Suprapubic skin (tissue), 4 donors: ENCODE results near the gene FRMD8. TPM values are rescaled to one million over a fixed set of nuclear protein-coding genes. Genes with fewer than 3 reads are reported as not detected.

Source experiments
- DNase-seq, 2 donors: peaks; one replicate each; pipeline ENCODE4 v3.0.0-alpha.2; 2019; ENCODE audit warnings: low spot score in 2 of 2
- H3K27ac ChIP-seq: fragments of 200-600 bp; sonication (generic); one replicate; pipeline ENCODE4 v1.5.1; 2019
- H3K27me3 ChIP-seq: fragments of 200-600 bp; sonication (generic); one replicate; pipeline ENCODE4 v1.5.1; 2019
- H3K36me3 ChIP-seq: fragments of 200-600 bp; sonication (generic); one replicate; pipeline ENCODE4 v1.5.1; 2019
- H3K4me1 ChIP-seq: fragments of 200-600 bp; sonication (generic); one replicate; pipeline ENCODE4 v1.5.1; 2019
- H3K4me3 ChIP-seq: fragments of 200-600 bp; sonication (generic); one replicate; pipeline ENCODE4 v1.5.1; 2019; ENCODE audit warnings: mild to moderate bottlenecking
- H3K9me3 ChIP-seq: fragments of 200-600 bp; sonication (generic); one replicate; pipeline ENCODE4 v1.5.1; 2019
- CTCF ChIP-seq, 2 donors: fragments of 200-600 bp in 1 of 2; fragments of 450-650 bp in 1 of 2; sonication (generic) in 1 of 2; IDR thresholded peaks; one replicate each; pipeline ENCODE4 v1.5.1; 2016 to 2019; ENCODE audit warnings: antibody characterized with exemption in 2 of 2, mild to moderate bottlenecking in 1 of 2, moderate library complexity in 1 of 2
- EP300 ChIP-seq: sonication (generic); formaldehyde crosslinking; IDR thresholded peaks from one replicate; pipeline ENCODE4 v1.6.1; 2017; ENCODE audit warnings: antibody characterized with exemption
- POLR2A ChIP-seq, 2 donors: fragments of 450-650 bp; IDR thresholded peaks; one replicate each; pipeline ENCODE4 v1.6.1; 2017; ENCODE audit warnings: antibody characterized with exemption in 2 of 2, mild to moderate bottlenecking in 2 of 2, moderate library complexity in 2 of 2
- POLR2AphosphoS5 ChIP-seq, 3 donors: sonication (generic); formaldehyde crosslinking; IDR thresholded peaks; one replicate each; pipeline ENCODE4 v1.6.1; 2017; ENCODE audit warnings: antibody characterized with exemption in 3 of 3
- WGBS: methylation state at CpG from one replicate; pipeline ENCODE4 v1.1.5; 2018; 5-methylcytosine and 5-hydroxymethylcytosine counted together
- total RNA-seq, 4 donors: library from RNA; depleted of rRNA; stranded (reverse); fragments of >200 nt; gene quantifications; one replicate each; pipeline ENCODE4 v1.1.0, GENCODE V29; 2016

FRMD8 gene
- total RNA-seq, 4 donors from 2014 or later: 56.2 to 107 (median 81.5) TPM

- Histone ChIP-seq H3K9me3 (no peaks in the 10 kb centered on the region), H3K36me3 (peaks cover 54% of the 10 kb centered on the region), H3K4me3 (no peak overlapping the region), H3K4me1 (peaks cover 96% of the 10 kb centered on the region), H3K27me3 (no peaks in the 10 kb centered on the region), H3K27ac (peak overlapping the region; percentile 11)
- DNase-seq: peak in 1 of 2 donors; percentile 59
- 71% methylated on average over 5 of the region's 5 CpGs for WGBS
- TF ChIP-seq EP300: no peak
- peak in 1 of 2 donors; percentile 8 for TF ChIP-seq POLR2A (IDR thresholded peaks at IDR 0.05)
- TF ChIP-seq CTCF (IDR thresholded peaks at IDR 0.05): no peak
Measured at GRCh38 chr11:65436412-65437032, 50.1 kb downstream of the FRMD8 start.

- Histone ChIP-seq H3K4me1 (peaks cover 96% of the 10 kb centered on the region), H3K27ac (peak overlapping the region; percentile 37), H3K9me3 (no peaks in the 10 kb centered on the region), H3K4me3 (no peak overlapping the region), H3K36me3 (peaks cover 59% of the 10 kb centered on the region), H3K27me3 (no peaks in the 10 kb centered on the region)
- WGBS: 75% methylated on average over 14 of the region's 14 CpGs
- DNase-seq: peak in 1 of 2 donors; percentile 54
- TF ChIP-seq POLR2A (IDR thresholded peaks at IDR 0.05): peak in 1 of 2 donors; percentile 5
- TF ChIP-seq EP300: no peak
- no peak for TF ChIP-seq POLR2AphosphoS5 (IDR thresholded peaks at IDR 0.05)
Measured at GRCh38 chr11:65437436-65438227, 51.2 kb downstream of the FRMD8 start.

GRCh38 chr11:65438257-65439151, 52.1 kb downstream of the FRMD8 start:
- Histone ChIP-seq H3K4me1 (peaks cover 96% of the 10 kb centered on the region), H3K9me3 (no peaks in the 10 kb centered on the region), H3K27me3 (no peaks in the 10 kb centered on the region), H3K36me3 (peaks cover 66% of the 10 kb centered on the region), H3K27ac (peak overlapping the region; percentile 37), H3K4me3 (no peak overlapping the region)
- 81% methylated on average over 9 of the region's 9 CpGs for WGBS
- TF ChIP-seq CTCF (IDR thresholded peaks at IDR 0.05) (no peak), EP300 (no peak), POLR2A (IDR thresholded peaks at IDR 0.05) (no peak), POLR2AphosphoS5 (IDR thresholded peaks at IDR 0.05) (no peak)
- no peak for DNase-seq

- peaks cover 69% of the 10 kb centered on the region for H3K36me3 ChIP-seq
- no peaks in the 10 kb centered on the region for H3K27me3 ChIP-seq
- DNase-seq: peak in 1 of 2 donors; percentile 51
- H3K27ac ChIP-seq: peak overlapping the region; percentile 2
- H3K4me3 ChIP-seq: no peak overlapping the region
- TF ChIP-seq POLR2AphosphoS5 (IDR thresholded peaks at IDR 0.05): peak in 1 of 3 donors; percentile 25
- TF ChIP-seq CTCF (IDR thresholded peaks at IDR 0.05): no peak
- TF ChIP-seq EP300: no peak
- TF ChIP-seq POLR2A (IDR thresholded peaks at IDR 0.05): no peak
- peaks cover 98% of the 10 kb centered on the region for H3K4me1 ChIP-seq
- WGBS: 76% methylated on average over 7 of the region's 7 CpGs
- no peaks in the 10 kb centered on the region for H3K9me3 ChIP-seq
Measured at GRCh38 chr11:65439331-65440181, 53.1 kb downstream of the FRMD8 start.
